Activated naive CD4-positive, alpha-beta T cell treated with anti-CD3 and anti-CD28 coated beads, Interleukin-2, amount 50 U/mL, for 16 hours (primary cell): ENCODE results near the gene SUMO2.
"Not testable (repeated sequence)": the region's sequence is repeated elsewhere in the genome, so short reads cannot be mapped to it uniquely, and the experiment has no call there.

ENCODE experiments used
- DNase-seq: peaks from one replicate; pipeline ENCODE4 v3.0.0-alpha.2; 2020

SUMO2 gene

GRCh38 chr17:75142236-75142971, 40.4 kb downstream of the SUMO2 start:
- DNase-seq = no peak

GRCh38 chr17:75138519-75138918, 44.2 kb downstream of the SUMO2 start:
- DNase-seq = no peak

- not testable (repeated sequence) for DNase-seq
These were observed 45.0 kb downstream of the SUMO2 start for GRCh38 chr17:75137762-75138161.

GRCh38 chr17:75135946-75136345, 46.8 kb downstream of the SUMO2 start:
- DNase-seq = no peak

- DNase-seq = no peak
These were observed 47.3 kb downstream of the SUMO2 start for GRCh38 chr17:75135452-75135851.

GRCh38 chr17:75133607-75134347, 49.0 kb downstream of the SUMO2 start:
- DNase-seq = not testable (repeated sequence)

GRCh38 chr17:75133001-75133400, 49.8 kb downstream of the SUMO2 start:
- no peak for DNase-seq

GRCh38 chr17:75132018-75133000, 50.5 kb downstream of the SUMO2 start:
- not testable (repeated sequence) for DNase-seq

GRCh38 chr17:75131278-75132017, 51.3 kb downstream of the SUMO2 start, which contains the start of gene NT5C:
TSS of gene NT5C (minus strand) at chr17:75131742. CDS start at chr17:75131707, 35 bp downstream.
- DNase-seq = peak; percentile 70

- DNase-seq = peak; percentile 66
These were observed 52.0 kb downstream of the SUMO2 start for GRCh38 chr17:75130632-75131277.

GRCh38 chr17:75130059-75130631, 52.6 kb downstream of the SUMO2 start:
- no peak for DNase-seq

GRCh38 chr17:75129576-75129975, 53.2 kb downstream of the SUMO2 start:
- DNase-seq = no peak

GRCh38 chr17:75128694-75129505, 53.9 kb downstream of the SUMO2 start:
- no peak for DNase-seq

- not testable (repeated sequence) for DNase-seq
These were observed 54.8 kb downstream of the SUMO2 start for GRCh38 chr17:75127936-75128335.

GRCh38 chr17:75126954-75127353, 55.8 kb downstream of the SUMO2 start:
- DNase-seq = no peak

- no peak for DNase-seq
These were observed 56.8 kb downstream of the SUMO2 start for GRCh38 chr17:75125984-75126383.

- DNase-seq = no peak
These were observed 58.0 kb downstream of the SUMO2 start for GRCh38 chr17:75124819-75125162.

- peak; percentile 63 for DNase-seq
These were observed 58.5 kb downstream of the SUMO2 start for GRCh38 chr17:75124041-75124818.

- DNase-seq = no peak
These were observed 64.5 kb downstream of the SUMO2 start for GRCh38 chr17:75118307-75118706.

- no peak for DNase-seq
These were observed 66.0 kb downstream of the SUMO2 start for GRCh38 chr17:75116737-75117136.
